Peyer's patch (tissue), 4 donors: ENCODE data around the gene SLC9A3.

ENCODE experiments used
- CTCF ChIP-seq, 6 experiments: fragments of 450-650 bp in 4 of 6; fragments of 200-600 bp in 2 of 6; sonication (generic) in 1 of 6; IDR thresholded peaks; one replicate each; pipeline ENCODE4 v1.5.1; 2017 to 2019; ENCODE audit warnings: antibody characterized with exemption in 6 of 6, mild to moderate bottlenecking in 3 of 6, moderate library complexity in 1 of 6
- POLR2A ChIP-seq, 2 donors: fragments of 450-650 bp; IDR thresholded peaks; one replicate each; pipeline ENCODE4 v1.5.1; 2017; ENCODE audit warnings: antibody characterized with exemption in 2 of 2, mild to moderate bottlenecking in 2 of 2, moderate library complexity in 2 of 2

- TF ChIP-seq POLR2A (IDR thresholded peaks at IDR 0.05), result no peak
- TF ChIP-seq CTCF (IDR thresholded peaks at IDR 0.05), result no peak
Observed at GRCh38 chr5:453725-454481, 70.3 kb downstream of the SLC9A3 start.
